ENCODE data around the gene GALNT1.

GRCh38 chr18:35637227-35637626 is 55.7 kb downstream of the GALNT1 start:
- TF ChIP-seq CTCF (IDR thresholded peaks at IDR 0.05) (no peak), POLR2A (IDR thresholded peaks at IDR 0.05) (no peak)

Data from testis (tissue), 2 donors.